ENCODE data around the gene CEPT1.

DNA sequence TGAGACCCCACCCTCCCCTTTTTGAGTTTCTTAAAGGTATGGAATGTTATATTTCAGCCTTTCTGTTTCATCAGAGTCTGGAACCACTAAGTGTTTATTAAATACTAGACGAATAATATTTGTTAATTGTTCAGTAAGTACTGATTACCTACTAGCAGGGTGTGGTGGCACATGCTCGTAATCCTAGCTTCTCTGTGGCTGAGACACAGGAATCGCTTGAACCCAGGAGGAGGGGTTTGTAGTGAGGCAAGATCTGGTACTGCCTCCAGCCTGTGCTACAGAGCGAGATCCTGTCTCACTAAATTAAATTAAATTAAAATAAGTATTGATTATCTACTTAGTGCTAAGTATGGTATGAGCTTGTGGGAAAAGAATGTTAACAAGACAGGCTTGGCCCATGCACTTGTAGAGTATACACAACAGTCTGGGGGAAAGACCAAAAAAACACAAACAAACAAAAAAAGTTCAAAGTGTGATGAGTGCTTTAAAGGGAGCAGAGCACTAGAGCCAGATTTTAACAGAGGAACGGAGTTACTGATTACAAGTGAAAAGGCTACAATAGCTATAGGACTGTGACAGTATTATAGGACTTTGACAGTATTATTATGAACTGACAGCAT is 2.4 kb downstream of the CEPT1 start:
- TF ChIP-seq, protein P1, sequence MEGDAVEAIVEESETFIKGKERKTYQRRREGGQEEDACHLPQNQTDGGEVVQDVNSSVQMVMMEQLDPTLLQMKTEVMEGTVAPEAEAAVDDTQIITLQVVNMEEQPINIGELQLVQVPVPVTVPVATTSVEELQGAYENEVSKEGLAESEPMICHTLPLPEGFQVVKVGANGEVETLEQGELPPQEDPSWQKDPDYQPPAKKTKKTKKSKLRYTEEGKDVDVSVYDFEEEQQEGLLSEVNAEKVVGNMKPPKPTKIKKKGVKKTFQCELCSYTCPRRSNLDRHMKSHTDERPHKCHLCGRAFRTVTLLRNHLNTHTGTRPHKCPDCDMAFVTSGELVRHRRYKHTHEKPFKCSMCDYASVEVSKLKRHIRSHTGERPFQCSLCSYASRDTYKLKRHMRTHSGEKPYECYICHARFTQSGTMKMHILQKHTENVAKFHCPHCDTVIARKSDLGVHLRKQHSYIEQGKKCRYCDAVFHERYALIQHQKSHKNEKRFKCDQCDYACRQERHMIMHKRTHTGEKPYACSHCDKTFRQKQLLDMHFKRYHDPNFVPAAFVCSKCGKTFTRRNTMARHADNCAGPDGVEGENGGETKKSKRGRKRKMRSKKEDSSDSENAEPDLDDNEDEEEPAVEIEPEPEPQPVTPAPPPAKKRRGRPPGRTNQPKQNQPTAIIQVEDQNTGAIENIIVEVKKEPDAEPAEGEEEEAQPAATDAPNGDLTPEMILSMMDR (IDR thresholded peaks at IDR 0.05; ENCODE audit: borderline replicate concordance, extremely low read depth, low read length, poor library complexity, severe bottlenecking): no peak
- TF ChIP-seq EZH2 (IDR thresholded peaks at IDR 0.05; ENCODE audit: borderline replicate concordance, low read depth, low read length, severe bottlenecking): no peak
